H1 (cell line): ENCODE data around the gene ZC3H14. TPM values are rescaled to one million over a fixed set of nuclear protein-coding genes. Genes with fewer than 3 reads are reported as not detected.

Experiments used
- BCL11A ChIP-seq, 2 experiments: IDR thresholded peaks; one replicate each; pipeline ENCODE4 v1.6.1; 2011; ENCODE audit warnings: low read depth in 2 of 2, low read length in 2 of 2, mild to moderate bottlenecking in 2 of 2
- CBX8 ChIP-seq: fragments of 300-800, 300-1000 bp; sonication (generic); IDR thresholded peaks from 2 replicates; pipeline ENCODE4 v1.7.1; 2016; ENCODE audit warnings: low read depth, low read length, borderline replicate concordance
- FOSL1 ChIP-seq: IDR thresholded peaks from 2 replicates; pipeline ENCODE4 v1.6.1; 2011; ENCODE audit warnings: mild to moderate bottlenecking, low read depth, low read length, moderate library complexity; ENCODE audit not compliant: insufficient read depth
- JUN ChIP-seq: IDR thresholded peaks from 2 replicates; pipeline ENCODE4 v1.6.1; 2011; ENCODE audit warnings: low read depth, mild to moderate bottlenecking, improper control_type of control experiment, low read length
- MAFK ChIP-seq: IDR thresholded peaks from 2 replicates; pipeline ENCODE4 v1.6.1; 2012; ENCODE audit warnings: low read depth, mild to moderate bottlenecking, improper control_type of control experiment, low read length
- NANOG ChIP-seq: IDR thresholded peaks from 2 replicates; pipeline ENCODE4 v1.6.1; 2011; ENCODE audit warnings: low read length, low read depth, mild to moderate bottlenecking, inconsistent platforms; ENCODE audit not compliant: insufficient read depth, poor library complexity, severe bottlenecking
- SP1 ChIP-seq: IDR thresholded peaks from 2 replicates; pipeline ENCODE4 v1.6.1; 2011; ENCODE audit warnings: low read depth, low read length
- TAF7 ChIP-seq: optimal IDR thresholded peaks from 2 replicates; pipeline ENCODE3; 2011; ENCODE audit warnings: low read depth, mild to moderate bottlenecking, inconsistent platforms, low read length, moderate library complexity, borderline replicate concordance
- TCF12 ChIP-seq: IDR thresholded peaks from 2 replicates; pipeline ENCODE4 v1.6.1; 2011; ENCODE audit warnings: low read depth, mild to moderate bottlenecking, low read length
- TEAD4 ChIP-seq: IDR thresholded peaks from 2 replicates; pipeline ENCODE4 v1.6.1; 2012; ENCODE audit warnings: low read depth, low read length, inconsistent platforms, mixed read lengths
- polyA plus RNA-seq, 7 experiments: library from polyadenylated mRNA; depleted of rRNA in 3 of 7; stranded (reverse) in 5 of 7; unstranded in 2 of 7; fragments of >200 nt in 5 of 7; fragments of 200-250 nt in 2 of 7; gene quantifications; 1 replicate in 5 of 7; 2 replicates in 1 of 7; 4 replicates in 1 of 7; pipeline versions ENCODE4 v1.2.1 to v1.2.3, GENCODE V29; 2011 to 2013; ENCODE audit warnings: missing spikeins in 2 of 7, mixed read lengths in 2 of 7
- total RNA-seq: library from RNA; stranded (reverse); fragmentation: NEBNext Ultra II Directional; extraction: Animal tissue kit (Norgen Biotek cat#: 25700); gene quantifications from 2 replicates; pipeline ENCODE4 v1.2.1, GENCODE V29; 2021
- TF ChIP-seq, protein P1 (sequence below): fragments of 300-600 bp; sonication (generic); IDR thresholded peaks from 2 replicates; pipeline ENCODE4 v1.7.1; 2012; ENCODE audit warnings: low read length, moderate library complexity, mild to moderate bottlenecking, inconsistent platforms; ENCODE audit not compliant: insufficient replicate concordance

Gene ZC3H14
- total and polyA plus RNA-seq, 2 of the 8 experiments (the other 6 are each of a cell fraction or from before 2014, with no cell fraction given): 86.0 to 99.1 TPM

DNA sequence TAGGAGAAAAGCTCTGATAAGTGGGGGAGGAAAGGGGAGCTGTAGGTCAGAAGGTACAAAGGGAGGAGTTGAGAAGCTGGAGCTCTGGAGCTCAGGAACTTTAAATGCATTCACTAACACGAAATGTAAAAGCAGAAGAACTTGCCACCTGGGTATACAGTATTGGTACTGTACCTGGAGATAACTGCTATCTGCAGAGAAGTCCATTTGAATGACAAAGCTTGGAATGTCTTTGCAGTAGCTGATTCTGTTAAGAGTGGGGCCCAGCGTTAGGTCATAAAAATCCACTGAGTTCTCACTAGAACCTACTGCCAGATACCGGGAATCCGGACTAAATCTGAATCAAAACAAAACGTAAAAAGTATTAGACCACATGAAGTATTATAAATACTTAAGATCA, 55.6 kb downstream of the ZC3H14 start (continued):
- TF ChIP-seq, protein P1, sequence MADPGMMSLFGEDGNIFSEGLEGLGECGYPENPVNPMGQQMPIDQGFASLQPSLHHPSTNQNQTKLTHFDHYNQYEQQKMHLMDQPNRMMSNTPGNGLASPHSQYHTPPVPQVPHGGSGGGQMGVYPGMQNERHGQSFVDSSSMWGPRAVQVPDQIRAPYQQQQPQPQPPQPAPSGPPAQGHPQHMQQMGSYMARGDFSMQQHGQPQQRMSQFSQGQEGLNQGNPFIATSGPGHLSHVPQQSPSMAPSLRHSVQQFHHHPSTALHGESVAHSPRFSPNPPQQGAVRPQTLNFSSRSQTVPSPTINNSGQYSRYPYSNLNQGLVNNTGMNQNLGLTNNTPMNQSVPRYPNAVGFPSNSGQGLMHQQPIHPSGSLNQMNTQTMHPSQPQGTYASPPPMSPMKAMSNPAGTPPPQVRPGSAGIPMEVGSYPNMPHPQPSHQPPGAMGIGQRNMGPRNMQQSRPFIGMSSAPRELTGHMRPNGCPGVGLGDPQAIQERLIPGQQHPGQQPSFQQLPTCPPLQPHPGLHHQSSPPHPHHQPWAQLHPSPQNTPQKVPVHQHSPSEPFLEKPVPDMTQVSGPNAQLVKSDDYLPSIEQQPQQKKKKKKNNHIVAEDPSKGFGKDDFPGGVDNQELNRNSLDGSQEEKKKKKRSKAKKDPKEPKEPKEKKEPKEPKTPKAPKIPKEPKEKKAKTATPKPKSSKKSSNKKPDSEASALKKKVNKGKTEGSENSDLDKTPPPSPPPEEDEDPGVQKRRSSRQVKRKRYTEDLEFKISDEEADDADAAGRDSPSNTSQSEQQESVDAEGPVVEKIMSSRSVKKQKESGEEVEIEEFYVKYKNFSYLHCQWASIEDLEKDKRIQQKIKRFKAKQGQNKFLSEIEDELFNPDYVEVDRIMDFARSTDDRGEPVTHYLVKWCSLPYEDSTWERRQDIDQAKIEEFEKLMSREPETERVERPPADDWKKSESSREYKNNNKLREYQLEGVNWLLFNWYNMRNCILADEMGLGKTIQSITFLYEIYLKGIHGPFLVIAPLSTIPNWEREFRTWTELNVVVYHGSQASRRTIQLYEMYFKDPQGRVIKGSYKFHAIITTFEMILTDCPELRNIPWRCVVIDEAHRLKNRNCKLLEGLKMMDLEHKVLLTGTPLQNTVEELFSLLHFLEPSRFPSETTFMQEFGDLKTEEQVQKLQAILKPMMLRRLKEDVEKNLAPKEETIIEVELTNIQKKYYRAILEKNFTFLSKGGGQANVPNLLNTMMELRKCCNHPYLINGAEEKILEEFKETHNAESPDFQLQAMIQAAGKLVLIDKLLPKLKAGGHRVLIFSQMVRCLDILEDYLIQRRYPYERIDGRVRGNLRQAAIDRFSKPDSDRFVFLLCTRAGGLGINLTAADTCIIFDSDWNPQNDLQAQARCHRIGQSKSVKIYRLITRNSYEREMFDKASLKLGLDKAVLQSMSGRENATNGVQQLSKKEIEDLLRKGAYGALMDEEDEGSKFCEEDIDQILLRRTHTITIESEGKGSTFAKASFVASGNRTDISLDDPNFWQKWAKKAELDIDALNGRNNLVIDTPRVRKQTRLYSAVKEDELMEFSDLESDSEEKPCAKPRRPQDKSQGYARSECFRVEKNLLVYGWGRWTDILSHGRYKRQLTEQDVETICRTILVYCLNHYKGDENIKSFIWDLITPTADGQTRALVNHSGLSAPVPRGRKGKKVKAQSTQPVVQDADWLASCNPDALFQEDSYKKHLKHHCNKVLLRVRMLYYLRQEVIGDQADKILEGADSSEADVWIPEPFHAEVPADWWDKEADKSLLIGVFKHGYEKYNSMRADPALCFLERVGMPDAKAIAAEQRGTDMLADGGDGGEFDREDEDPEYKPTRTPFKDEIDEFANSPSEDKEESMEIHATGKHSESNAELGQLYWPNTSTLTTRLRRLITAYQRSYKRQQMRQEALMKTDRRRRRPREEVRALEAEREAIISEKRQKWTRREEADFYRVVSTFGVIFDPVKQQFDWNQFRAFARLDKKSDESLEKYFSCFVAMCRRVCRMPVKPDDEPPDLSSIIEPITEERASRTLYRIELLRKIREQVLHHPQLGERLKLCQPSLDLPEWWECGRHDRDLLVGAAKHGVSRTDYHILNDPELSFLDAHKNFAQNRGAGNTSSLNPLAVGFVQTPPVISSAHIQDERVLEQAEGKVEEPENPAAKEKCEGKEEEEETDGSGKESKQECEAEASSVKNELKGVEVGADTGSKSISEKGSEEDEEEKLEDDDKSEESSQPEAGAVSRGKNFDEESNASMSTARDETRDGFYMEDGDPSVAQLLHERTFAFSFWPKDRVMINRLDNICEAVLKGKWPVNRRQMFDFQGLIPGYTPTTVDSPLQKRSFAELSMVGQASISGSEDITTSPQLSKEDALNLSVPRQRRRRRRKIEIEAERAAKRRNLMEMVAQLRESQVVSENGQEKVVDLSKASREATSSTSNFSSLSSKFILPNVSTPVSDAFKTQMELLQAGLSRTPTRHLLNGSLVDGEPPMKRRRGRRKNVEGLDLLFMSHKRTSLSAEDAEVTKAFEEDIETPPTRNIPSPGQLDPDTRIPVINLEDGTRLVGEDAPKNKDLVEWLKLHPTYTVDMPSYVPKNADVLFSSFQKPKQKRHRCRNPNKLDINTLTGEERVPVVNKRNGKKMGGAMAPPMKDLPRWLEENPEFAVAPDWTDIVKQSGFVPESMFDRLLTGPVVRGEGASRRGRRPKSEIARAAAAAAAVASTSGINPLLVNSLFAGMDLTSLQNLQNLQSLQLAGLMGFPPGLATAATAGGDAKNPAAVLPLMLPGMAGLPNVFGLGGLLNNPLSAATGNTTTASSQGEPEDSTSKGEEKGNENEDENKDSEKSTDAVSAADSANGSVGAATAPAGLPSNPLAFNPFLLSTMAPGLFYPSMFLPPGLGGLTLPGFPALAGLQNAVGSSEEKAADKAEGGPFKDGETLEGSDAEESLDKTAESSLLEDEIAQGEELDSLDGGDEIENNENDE: no peak
- TF ChIP-seq JUN: no peak
- TF ChIP-seq BCL11A (IDR thresholded peaks at IDR 0.05; ENCODE audit: low read depth in 2 of 2, low read length in 2 of 2): no peak
- TF ChIP-seq CBX8: no peak
- no peak for TF ChIP-seq TAF7
- no peak for TF ChIP-seq MAFK
- TF ChIP-seq TEAD4: peak; percentile 68; the same call in 1 of the 2 replicates
- TF ChIP-seq SP1: peak; percentile 11; the same call in 1 of the 2 replicates
- TF ChIP-seq TCF12: 0 out of 2 replicates have a peak, but pooled peaks have one; percentile 64
- TF ChIP-seq NANOG: peak; percentile 2
- TF ChIP-seq FOSL1: no peak
